HG02885 (cell line): Measurements from ENCODE around the gene PSMB3.

Experiments used
- ATAC-seq: cut with Tn5 transposase; IDR thresholded peaks from one replicate; pipeline ENCODE4 v1.9.1; 2021; ENCODE audit warnings: mild to moderate bottlenecking; ENCODE audit not compliant: unreplicated experiment, poor library complexity

PSMB3 gene

DNA sequence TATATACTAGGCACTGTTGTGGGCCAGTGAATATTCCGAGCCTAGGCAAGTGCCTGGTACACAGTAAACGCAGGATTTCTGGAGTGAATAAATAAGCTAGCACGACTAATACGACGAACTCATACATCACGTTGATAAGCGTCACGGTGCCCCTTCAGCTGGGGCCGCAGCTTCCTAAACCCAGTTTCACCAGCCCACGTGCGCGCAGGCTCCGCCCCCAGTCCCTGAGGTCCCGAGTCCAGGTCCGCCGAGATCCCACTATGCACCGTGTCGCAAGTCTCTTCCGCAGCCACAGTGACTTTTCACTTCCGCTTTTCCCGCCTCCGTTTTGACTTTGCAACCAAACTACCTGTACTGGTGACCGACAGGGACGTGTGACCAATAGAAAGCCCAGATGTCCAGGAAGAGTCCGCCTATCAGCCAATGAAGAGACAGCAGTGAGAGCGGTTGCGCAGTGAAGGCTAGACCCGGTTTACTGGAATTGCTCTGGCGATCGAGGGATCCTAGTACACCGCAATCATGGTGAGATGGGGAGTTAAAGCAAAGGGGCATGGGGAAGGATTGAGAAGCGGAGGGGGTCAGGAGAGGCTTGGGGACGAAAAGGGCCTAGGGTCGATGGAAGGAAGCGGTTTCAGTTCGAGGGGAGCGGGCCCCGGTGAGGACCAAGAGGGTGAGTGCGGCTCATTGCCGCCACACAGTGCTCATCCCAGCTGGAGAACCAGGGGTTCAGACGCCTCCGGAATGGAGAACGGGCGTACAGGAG, at the start of gene PSMB3:
Gene PSMB3 (plus strand): TSS at position 434 of the 763 bp plus-strand sequence. CDS start 86 bp downstream, at position 520.
- peak; percentile 86 for ATAC-seq

DNA sequence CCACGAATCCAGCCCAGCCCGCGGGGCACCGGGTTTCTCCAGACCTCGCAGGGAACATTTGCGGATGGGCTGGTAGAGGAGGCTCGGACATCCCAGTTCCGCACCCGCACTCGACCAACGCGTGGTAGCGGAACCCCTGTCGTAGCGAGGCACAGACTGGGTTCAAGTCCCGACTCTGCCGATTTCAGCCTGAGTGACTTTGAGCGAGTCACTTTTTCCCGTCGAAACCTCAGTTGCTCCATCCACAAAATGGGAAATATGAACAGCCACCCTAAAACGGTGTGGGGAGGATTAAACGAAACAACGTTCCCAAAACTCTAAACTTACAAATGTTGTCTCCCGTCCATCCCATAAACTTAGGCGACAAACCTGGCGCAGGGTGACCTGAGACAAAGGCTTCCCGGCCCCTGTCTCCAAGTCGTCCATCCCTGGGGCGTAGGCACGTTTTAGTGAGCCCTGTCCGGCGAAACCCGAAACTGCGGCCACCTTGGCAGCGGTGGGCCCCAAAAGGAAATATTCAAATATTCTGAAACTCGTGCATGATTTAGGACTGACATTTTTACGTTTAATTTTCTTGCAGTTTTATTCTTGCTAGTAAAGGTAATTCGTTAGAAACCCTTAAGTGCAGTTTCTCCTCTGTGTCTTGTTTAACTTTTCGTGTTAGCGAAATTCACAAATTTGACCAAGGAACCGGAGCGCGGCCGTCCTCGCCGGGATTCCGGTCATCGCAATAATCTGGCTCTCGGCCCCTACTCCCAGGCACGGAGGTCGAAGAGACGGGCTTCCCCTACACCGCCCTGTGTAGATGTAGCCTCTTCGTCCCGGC, 49.4 kb upstream of the PSMB3 start:
- ATAC-seq: no peak

DNA sequence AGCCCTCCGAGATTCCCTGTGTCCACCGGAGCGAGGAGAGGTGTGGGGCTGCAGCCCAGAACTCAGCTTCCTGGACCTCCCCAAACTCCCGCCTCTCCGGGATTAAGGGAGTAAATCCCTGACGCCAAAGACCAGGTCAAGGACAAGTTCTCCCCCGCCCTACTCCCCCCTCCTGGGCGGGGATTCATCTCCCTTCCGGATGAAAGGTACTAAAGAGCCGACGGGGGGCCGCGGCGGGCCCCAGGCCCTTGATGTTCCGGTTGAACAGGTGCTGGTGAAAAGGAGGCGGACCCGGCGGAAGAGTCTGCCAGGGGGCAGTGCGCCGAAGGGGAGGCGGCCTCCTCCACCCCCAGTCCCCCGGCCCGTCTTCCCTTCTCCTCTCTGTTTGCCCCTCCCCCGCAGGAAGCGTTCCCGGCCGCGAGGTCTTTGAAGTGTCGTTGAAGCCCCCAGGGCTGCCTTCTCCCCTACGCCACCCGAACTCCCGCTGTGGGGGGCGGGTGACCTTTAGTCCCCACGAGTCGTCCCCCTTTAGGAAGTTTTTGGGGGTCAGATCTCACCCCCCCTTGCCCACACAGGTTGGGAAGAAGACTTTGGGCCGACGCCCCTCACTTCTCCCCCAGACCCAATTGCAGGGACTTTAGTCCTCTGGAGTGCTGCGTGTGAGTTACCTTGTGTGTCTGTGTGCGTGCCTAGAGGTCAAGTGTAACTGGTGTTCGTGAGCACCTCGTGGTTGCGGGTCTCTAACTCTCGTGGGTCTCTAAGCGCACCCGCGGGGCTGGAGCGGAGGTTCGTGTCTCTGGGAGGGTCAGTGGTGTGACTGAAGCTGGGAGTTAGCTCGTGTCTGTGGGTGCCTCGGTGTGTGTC, 48.6 kb upstream of the PSMB3 start:
- peak; percentile 26 for ATAC-seq

DNA sequence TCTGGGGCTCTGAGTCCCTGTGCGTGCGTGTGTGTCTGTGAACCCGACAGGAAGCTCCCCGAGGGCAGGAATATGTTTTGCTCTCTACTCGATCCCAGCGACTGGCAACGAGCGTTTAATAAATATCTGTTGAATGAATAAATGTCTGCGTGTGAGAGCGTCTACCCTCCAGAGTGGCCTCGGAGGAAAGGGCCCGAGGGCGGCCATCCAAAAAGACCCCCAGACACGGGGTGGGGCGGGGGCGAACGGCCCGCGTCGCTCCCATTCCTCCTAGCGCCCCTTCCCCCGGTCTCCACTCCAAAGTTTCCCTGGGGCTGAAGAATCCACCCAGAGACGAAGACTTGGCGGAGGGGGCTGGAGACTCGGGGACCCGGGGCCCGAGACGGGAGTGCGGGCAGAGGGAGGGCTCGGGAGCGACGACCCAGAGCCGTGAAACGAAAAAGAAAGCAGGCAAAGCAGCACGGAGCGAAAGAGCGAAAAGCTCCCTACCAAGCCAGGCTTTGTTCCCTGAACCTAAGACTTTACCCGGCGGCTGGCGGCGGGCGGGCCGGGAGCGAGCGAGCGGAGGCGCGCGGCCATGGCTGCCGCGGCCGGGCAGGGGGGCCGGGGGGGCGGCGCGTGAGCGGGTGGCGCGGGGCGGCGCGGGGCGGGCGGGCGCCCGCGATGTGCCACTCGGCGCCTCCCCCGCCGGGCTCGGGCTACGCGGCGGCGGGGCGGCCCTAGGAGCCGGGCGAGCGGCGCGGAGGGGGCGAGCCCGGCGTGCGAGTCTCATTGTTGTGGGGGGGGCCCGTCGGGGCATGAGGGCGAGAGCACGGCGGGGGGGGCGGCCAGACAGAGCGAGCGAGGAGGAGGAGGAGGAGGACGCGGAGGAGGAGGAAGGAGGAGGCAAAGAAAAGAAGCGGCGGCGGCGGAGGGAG, 47.7 kb upstream of the PSMB3 start, which contains the start of gene MLLT6:
Gene MLLT6 (plus strand): TSS at position 668 of the 917 bp plus-strand sequence. CDS start 360 bp downstream, outside the sequence.
- no peak for ATAC-seq

DNA sequence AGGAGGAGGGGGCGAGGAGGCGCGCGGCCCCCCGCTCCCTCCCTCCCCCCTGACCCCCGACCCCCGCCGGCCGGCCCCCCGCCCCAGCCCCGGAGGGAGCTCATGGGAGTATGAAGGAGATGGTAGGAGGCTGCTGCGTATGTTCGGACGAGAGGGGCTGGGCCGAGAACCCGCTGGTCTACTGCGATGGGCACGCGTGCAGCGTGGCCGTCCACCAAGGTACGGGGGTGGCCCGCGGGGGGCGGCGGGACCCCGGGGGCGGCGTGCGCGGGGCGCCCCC, 47.1 kb upstream of the PSMB3 start:
- ATAC-seq: no peak

- ATAC-seq: no peak
Observed at GRCh38 chr17:38705803-38706504, 46.6 kb upstream of the PSMB3 start.

DNA sequence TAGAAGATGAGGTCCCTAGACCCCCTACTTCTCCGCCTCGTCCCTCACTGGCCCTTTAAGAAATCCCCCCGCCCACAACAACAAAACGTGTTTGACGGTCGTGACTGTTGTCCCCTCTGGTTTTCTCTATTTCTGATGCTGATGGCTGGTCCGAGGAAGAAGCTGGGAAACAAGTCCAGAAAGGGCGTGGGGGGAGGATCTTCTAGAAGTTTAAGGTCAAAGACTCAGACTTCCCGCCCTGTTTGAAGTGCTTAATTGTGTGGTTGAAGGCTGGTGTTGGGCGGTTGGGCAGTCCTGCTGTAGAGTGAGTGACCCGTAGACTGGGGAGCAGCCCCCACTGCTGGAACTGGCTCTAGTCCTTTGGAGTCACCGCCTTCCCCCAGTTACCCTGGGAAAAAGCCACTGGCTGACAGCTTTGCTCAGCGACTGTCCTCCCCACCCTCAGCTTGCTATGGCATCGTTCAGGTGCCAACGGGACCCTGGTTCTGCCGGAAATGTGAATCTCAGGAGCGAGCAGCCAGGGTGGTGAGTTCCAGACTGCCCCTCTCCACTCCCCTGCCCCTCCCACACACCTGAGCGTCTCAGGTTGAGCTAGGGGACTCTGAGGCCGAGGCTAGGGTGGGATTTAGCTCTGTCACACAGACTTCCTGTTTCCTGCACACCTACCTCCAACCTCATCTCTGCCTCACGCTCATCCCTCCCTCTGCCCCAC, 45.9 kb upstream of the PSMB3 start:
- no peak for ATAC-seq

- ATAC-seq: no peak
Observed at GRCh38 chr17:38707678-38708351, 44.7 kb upstream of the PSMB3 start.

DNA sequence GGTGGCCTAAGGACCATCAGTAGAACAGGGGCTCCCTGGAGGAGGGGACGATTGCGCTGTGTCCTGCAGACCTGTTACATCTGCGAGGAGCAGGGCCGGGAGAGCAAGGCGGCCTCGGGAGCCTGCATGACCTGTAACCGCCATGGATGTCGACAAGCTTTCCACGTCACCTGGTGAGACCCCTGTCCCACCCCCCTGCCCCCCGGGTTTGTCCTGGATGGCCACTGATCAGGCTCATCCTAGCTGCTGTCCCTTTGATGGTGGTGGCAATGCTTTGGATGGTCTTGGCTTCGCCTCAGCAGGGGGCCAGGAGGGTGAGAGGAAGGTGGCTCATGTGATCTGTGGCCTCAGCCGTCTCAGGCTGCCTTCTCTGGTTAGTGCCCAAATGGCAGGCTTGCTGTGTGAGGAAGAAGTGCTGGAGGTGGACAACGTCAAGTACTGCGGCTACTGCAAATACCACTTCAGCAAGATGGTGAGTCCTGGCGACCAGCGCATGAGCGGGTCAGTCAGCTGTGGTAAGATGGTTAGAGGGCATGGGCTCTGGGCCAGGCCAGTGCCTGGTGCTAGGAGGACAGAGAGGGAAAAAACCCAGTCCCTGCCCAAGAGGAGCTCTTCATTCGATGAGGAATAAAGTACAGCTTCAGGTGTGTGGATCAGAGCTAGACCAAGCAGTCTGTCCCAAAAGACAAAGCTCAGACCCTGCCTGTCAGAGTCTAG, 43.3 kb upstream of the PSMB3 start:
- ATAC-seq: no peak

DNA sequence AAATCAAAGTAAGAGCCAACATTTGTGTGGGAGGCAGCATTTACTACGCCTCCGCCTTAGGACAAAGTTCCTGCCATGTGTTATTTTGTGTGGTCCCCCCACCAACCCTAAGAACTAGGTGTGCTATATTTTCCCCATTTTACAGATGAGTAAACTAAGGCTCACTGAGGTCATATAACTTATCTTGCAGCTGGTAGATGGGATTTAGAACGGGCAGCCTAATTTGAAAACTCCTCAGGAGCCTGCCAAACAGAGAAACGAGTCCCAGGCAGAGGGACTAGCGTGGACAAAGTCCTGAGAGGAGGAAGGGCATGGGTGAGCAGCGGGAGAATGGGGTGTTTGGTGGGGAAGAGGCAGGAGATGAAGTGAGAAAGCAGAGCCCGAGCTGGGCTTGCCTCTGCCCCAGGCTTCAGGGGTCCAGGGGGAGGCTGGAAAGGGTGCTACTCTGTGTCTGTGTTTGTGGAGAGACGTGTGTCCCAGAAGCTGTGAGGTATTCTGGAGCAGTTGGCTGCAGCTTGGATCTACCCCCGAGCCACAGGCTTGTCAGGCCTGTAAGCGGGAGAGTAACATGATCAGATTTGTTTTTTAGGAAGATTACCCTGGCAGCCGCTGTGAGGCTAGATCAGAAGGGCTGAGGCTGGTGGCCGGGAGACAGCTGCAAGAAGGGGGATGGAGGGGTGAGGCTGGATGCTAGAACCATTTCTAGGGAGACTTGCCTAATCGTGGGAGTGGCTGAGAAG, 42.5 kb upstream of the PSMB3 start:
- no peak for ATAC-seq

DNA sequence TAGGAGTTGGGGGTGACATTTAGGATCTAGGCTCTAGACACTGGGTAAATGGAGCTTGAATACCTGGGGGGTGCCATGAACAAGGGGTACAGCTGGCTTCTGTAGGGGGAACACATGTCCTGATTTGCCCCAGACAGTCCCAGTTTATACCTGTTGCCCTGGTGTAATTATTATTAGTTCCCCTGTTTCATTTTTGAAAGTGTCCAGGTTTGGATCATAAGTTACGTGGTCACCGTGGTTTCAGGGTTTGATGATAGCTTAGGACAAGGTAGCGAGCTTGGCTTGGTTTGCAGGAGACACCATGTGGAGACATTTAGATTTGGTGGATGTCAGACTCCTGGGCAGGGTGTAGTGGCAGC, 42.0 kb upstream of the PSMB3 start:
- no peak for ATAC-seq

DNA sequence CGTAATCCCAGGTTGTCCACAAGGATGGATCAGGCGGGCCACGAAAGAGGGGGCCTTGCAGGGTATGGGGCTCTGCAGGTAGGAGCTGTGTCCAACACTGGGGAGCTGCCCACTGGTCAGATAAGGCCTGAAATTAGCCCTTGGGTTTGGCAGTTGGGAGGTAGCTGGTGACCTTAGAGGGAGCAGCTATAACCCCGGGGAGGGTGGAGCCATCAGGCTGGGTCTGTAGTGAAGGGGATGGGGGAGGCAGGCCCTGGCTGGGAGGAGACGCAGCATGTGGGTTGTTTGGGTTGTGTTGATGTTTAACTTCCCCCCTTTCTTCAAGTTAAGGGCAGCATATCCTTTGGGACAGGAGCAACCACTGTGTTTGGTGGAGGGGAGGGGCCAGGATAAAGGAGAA, 41.6 kb upstream of the PSMB3 start:
- ATAC-seq: no peak

GRCh38 chr17:38711792-38712571, 40.6 kb upstream of the PSMB3 start:
- no peak for ATAC-seq

GRCh38 chr17:38712593-38712992, 39.9 kb upstream of the PSMB3 start:
- no peak for ATAC-seq

DNA sequence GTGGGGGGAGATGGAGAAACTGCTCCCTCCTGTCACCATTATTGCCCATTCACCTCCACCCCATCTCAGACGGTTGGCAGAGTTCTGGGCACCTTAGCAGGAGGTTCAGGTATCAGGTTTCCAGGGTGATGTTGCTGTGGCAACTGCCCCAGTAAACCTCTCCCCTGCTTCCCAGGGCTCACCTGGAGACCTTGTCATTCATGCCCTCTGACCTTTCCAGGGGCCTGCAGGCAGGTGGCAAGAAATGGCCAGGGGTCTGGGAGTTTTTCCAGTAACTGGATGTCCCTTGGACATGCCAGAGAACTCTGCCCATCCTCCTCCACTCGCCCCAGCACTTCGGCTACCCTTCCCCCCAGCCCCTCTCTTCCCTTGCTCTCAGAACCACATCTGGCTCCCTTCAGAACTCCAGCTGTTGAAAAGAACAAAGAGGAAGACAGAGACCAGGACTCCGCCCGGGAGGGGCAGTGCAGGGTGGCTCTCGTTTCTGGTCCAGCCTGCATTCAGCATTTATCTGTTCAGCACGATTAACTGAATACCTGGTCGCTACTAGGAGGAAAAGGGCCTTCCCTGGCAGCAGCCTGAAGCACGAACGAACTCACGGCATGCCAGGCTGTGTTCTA, 39.0 kb upstream of the PSMB3 start:
- ATAC-seq: no peak
